Measurements from ENCODE around the gene AIF1. TPM values are rescaled to one million over a fixed set of nuclear protein-coding genes. Genes with fewer than 3 reads are reported as not detected.
A peak's percentile ranks its signal among the peaks of the same experiment; 100 is the strongest.

The AIF1 gene
- total RNA-seq, 1 donor from 2014 or later = 3.1 TPM

- Mint-ChIP-seq H3K27ac (no peak overlapping the region), H3K4me1 (ENCODE audit: low read depth) (no peaks in the 10 kb centered on the region), H3K36me3 (ENCODE audit: insufficient read depth) (no peaks in the 10 kb centered on the region), H3K4me3 (ENCODE audit: low read depth) (no peak overlapping the region), H3K27me3 (peaks cover 8% of the 10 kb centered on the region), H3K9me3 (ENCODE audit: low read depth) (no peaks in the 10 kb centered on the region)
- TF ChIP-seq, protein P1, sequence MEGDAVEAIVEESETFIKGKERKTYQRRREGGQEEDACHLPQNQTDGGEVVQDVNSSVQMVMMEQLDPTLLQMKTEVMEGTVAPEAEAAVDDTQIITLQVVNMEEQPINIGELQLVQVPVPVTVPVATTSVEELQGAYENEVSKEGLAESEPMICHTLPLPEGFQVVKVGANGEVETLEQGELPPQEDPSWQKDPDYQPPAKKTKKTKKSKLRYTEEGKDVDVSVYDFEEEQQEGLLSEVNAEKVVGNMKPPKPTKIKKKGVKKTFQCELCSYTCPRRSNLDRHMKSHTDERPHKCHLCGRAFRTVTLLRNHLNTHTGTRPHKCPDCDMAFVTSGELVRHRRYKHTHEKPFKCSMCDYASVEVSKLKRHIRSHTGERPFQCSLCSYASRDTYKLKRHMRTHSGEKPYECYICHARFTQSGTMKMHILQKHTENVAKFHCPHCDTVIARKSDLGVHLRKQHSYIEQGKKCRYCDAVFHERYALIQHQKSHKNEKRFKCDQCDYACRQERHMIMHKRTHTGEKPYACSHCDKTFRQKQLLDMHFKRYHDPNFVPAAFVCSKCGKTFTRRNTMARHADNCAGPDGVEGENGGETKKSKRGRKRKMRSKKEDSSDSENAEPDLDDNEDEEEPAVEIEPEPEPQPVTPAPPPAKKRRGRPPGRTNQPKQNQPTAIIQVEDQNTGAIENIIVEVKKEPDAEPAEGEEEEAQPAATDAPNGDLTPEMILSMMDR (IDR thresholded peaks at IDR 0.05; ENCODE audit: unreplicated experiment) = no peak
- DNase-seq (ENCODE audit: low spot score, unreplicated experiment) = no peak
Observed at GRCh38 chr6:31592396-31592771, 22.6 kb upstream of the AIF1 start.

- peaks cover 3% of the 10 kb centered on the region for H3K4me1 Mint-ChIP-seq (ENCODE audit: low read depth)
- no peaks in the 10 kb centered on the region for H3K27me3 Mint-ChIP-seq
- H3K9me3 Mint-ChIP-seq (ENCODE audit: low read depth) = no peaks in the 10 kb centered on the region
- H3K4me3 Mint-ChIP-seq (ENCODE audit: low read depth) = no peak overlapping the region
- no peaks in the 10 kb centered on the region for H3K36me3 Mint-ChIP-seq (ENCODE audit: insufficient read depth)
- H3K27ac Mint-ChIP-seq = no peak overlapping the region
- DNase-seq (ENCODE audit: low spot score, unreplicated experiment) = no peak
- TF ChIP-seq, protein P1 (IDR thresholded peaks at IDR 0.05; ENCODE audit: unreplicated experiment) = peak; percentile 49
Observed at GRCh38 chr6:31597006-31597405, 18.0 kb upstream of the AIF1 start.

DNA sequence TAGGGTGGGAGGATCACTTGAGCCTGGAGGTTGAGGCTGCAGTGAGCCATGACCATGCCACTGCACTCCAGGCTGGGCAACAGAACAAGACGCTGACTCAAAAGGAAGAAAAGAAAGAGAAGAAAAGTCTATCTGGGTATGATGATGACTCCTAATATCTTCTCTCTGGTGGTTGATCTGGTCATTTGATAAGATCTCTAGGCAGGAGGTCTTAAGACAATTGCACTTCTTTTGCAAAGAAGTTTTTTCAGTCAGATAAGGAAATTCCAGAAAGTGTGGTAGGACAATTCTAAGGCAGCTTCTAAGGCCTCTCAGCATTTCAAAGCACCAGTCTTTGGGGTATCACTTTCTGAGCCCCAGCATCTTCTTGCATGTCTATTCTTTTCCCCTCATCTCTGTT is 7.7 kb upstream of the AIF1 start:
- TF ChIP-seq, protein P1 (IDR thresholded peaks at IDR 0.05; ENCODE audit: unreplicated experiment) = no peak
- no peak for DNase-seq (ENCODE audit: low spot score, unreplicated experiment)
- no peaks in the 10 kb centered on the region for H3K9me3 Mint-ChIP-seq (ENCODE audit: low read depth)
- H3K27me3 Mint-ChIP-seq = no peaks in the 10 kb centered on the region
- no peak overlapping the region for H3K4me3 Mint-ChIP-seq (ENCODE audit: low read depth)
- no peaks in the 10 kb centered on the region for H3K36me3 Mint-ChIP-seq (ENCODE audit: insufficient read depth)
- H3K4me1 Mint-ChIP-seq (ENCODE audit: low read depth) = no peaks in the 10 kb centered on the region
- no peak overlapping the region for H3K27ac Mint-ChIP-seq

- Mint-ChIP-seq H3K9me3 (ENCODE audit: low read depth) (no peaks in the 10 kb centered on the region), H3K4me3 (ENCODE audit: low read depth) (no peak overlapping the region), H3K36me3 (ENCODE audit: insufficient read depth) (no peaks in the 10 kb centered on the region), H3K27me3 (no peaks in the 10 kb centered on the region), H3K4me1 (ENCODE audit: low read depth) (peaks cover 8% of the 10 kb centered on the region), H3K27ac (no peak overlapping the region)
- no peak for DNase-seq (ENCODE audit: low spot score, unreplicated experiment)
- TF ChIP-seq, protein P1 (IDR thresholded peaks at IDR 0.05; ENCODE audit: unreplicated experiment) = no peak
Observed at GRCh38 chr6:31609519-31610406, 5.3 kb upstream of the AIF1 start.

GRCh38 chr6:31610968-31611367 is 4.1 kb upstream of the AIF1 start:
- H3K9me3 Mint-ChIP-seq (ENCODE audit: low read depth) = no peaks in the 10 kb centered on the region
- no peak overlapping the region for H3K4me3 Mint-ChIP-seq (ENCODE audit: low read depth)
- peaks cover 11% of the 10 kb centered on the region for H3K4me1 Mint-ChIP-seq (ENCODE audit: low read depth)
- TF ChIP-seq, protein P1 (IDR thresholded peaks at IDR 0.05; ENCODE audit: unreplicated experiment) = no peak
- H3K27me3 Mint-ChIP-seq = no peaks in the 10 kb centered on the region
- DNase-seq (ENCODE audit: low spot score, unreplicated experiment) = no peak
- H3K36me3 Mint-ChIP-seq (ENCODE audit: insufficient read depth) = no peaks in the 10 kb centered on the region
- H3K27ac Mint-ChIP-seq = no peak overlapping the region
